Prostate gland (tissue), 2 donors: ENCODE measurements around the gene ETV6.

ENCODE experiments used
- POLR2A ChIP-seq: fragments of 450-650 bp; IDR thresholded peaks from one replicate; pipeline ENCODE4 v1.6.1; 2016; ENCODE audit warnings: antibody characterized with exemption, mild to moderate bottlenecking
- POLR2AphosphoS5 ChIP-seq: sonication (generic); formaldehyde crosslinking; IDR thresholded peaks from one replicate; pipeline ENCODE4 v1.6.1; 2017; ENCODE audit warnings: antibody characterized with exemption
- TF ChIP-seq, protein P1 (sequence below), 4 experiments: fragments of 200-600 bp in 2 of 4; fragments of 450-650 bp in 2 of 4; sonication (generic) in 2 of 4; IDR thresholded peaks; 1 replicate in 3 of 4; 2 replicates in 1 of 4; pipeline ENCODE4 v1.5.1; 2016 to 2019; ENCODE audit warnings: antibody characterized with exemption in 4 of 4, mild to moderate bottlenecking in 2 of 4, moderate library complexity in 2 of 4

GRCh38 chr12:11652351-11653040 lies 3.0 kb downstream of the ETV6 start:
- TF ChIP-seq POLR2A = no peak
- TF ChIP-seq, protein P1, sequence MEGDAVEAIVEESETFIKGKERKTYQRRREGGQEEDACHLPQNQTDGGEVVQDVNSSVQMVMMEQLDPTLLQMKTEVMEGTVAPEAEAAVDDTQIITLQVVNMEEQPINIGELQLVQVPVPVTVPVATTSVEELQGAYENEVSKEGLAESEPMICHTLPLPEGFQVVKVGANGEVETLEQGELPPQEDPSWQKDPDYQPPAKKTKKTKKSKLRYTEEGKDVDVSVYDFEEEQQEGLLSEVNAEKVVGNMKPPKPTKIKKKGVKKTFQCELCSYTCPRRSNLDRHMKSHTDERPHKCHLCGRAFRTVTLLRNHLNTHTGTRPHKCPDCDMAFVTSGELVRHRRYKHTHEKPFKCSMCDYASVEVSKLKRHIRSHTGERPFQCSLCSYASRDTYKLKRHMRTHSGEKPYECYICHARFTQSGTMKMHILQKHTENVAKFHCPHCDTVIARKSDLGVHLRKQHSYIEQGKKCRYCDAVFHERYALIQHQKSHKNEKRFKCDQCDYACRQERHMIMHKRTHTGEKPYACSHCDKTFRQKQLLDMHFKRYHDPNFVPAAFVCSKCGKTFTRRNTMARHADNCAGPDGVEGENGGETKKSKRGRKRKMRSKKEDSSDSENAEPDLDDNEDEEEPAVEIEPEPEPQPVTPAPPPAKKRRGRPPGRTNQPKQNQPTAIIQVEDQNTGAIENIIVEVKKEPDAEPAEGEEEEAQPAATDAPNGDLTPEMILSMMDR (IDR thresholded peaks at IDR 0.05) = no peak
- TF ChIP-seq POLR2AphosphoS5 = no peak
